SK-N-SH treated with all-trans-retinoic acid at 6 μM for 48 hours (cell line): ENCODE measurements around the gene FASN.

Experiments used
- BACH2 ChIP-seq: fragments of 250-450 bp; sonication (Bioruptor Pico); IDR thresholded peaks from 2 replicates; pipeline ENCODE4 v1.9.0; 2021; ENCODE audit warnings: mild to moderate bottlenecking, borderline replicate concordance
- CSDC2 ChIP-seq: fragments of 250-450 bp; sonication (Bioruptor Pico); IDR thresholded peaks from 2 replicates; pipeline ENCODE4 v1.5.0; 2020; ENCODE audit warnings: mild to moderate bottlenecking, moderate library complexity
- CSRNP3 ChIP-seq: fragments of 250-450 bp; sonication (Bioruptor Pico); IDR thresholded peaks from 2 replicates; pipeline ENCODE4 v1.5.1; 2021; ENCODE audit warnings: mild to moderate bottlenecking, moderate library complexity
- RARB ChIP-seq: fragments of 250-450 bp; sonication (Bioruptor Pico); IDR thresholded peaks from 2 replicates; pipeline ENCODE4 v1.8.0; 2021; ENCODE audit warnings: mild to moderate bottlenecking, moderate library complexity
- ZC3H10 ChIP-seq: fragments of 250-450 bp; sonication (Bioruptor Pico); IDR thresholded peaks from 2 replicates; pipeline ENCODE4 v1.5.1; 2021; ENCODE audit warnings: mild to moderate bottlenecking, moderate library complexity
- ZFP3 ChIP-seq: fragments of 250-450 bp; sonication (Bioruptor Pico); IDR thresholded peaks from 2 replicates; pipeline ENCODE4 v1.5.0; 2020; ENCODE audit warnings: mild to moderate bottlenecking, moderate library complexity
- ZNF8 ChIP-seq: fragments of 450-650 bp; formaldehyde crosslinking; IDR thresholded peaks from 2 replicates; pipeline ENCODE4 v1.5.0; 2020; ENCODE audit warnings: mild to moderate bottlenecking, moderate library complexity

- TF ChIP-seq ZNF8 (CRISPR knock-in tag) = no peak
- TF ChIP-seq ZC3H10 = no peak
- TF ChIP-seq RARB (CRISPR knock-in tag) = no peak
- no peak for TF ChIP-seq ZFP3
- no peak for TF ChIP-seq CSDC2
- TF ChIP-seq CSRNP3 (CRISPR knock-in tag) = no peak
- no peak for TF ChIP-seq BACH2 (CRISPR knock-in tag)
Measured at GRCh38 chr17:82062984-82063368, 35.1 kb downstream of the FASN start.
